ENCODE results near the gene PLXNB2.

Gene PLXNB2

GRCh38 chr22:50269970-50270665 is 37.3 kb downstream of the PLXNB2 start, which contains the start of gene MAPK11:
Gene MAPK11, minus strand, starts transcription at chr22:50270380. Its CDS starts 88 bp downstream, at chr22:50270292.
- peak; percentile 32 to 61 for DNase-seq (ENCODE audit: low read depth in 2 of 2)
- TF ChIP-seq CTCF (IDR thresholded peaks at IDR 0.05; ENCODE audit: low read depth, low read length) = no peak
- H3K4me3 ChIP-seq (replicated peaks in 1 of 2; ENCODE audit: low read depth in 2 of 2, low read length in 2 of 2) = peak within 1 kb of the TSS; percentile 47 to 57

GRCh38 chr22:50269573-50269969 is 37.9 kb downstream of the PLXNB2 start:
- DNase-seq (ENCODE audit: low read depth in 2 of 2) = no peak
- peak overlapping the region; percentile 25 to 57 for H3K4me3 ChIP-seq (replicated peaks in 1 of 2; ENCODE audit: low read depth in 2 of 2, low read length in 2 of 2)

GRCh38 chr22:50268655-50269113 is 38.8 kb downstream of the PLXNB2 start:
- no peak for TF ChIP-seq CTCF (IDR thresholded peaks at IDR 0.05; ENCODE audit: low read depth, low read length)
- no peak overlapping the region for H3K4me3 ChIP-seq (replicated peaks in 1 of 2; ENCODE audit: low read depth in 2 of 2, low read length in 2 of 2)
- peak in 1 of 2 donors; percentile 37 for DNase-seq (ENCODE audit: low read depth in 2 of 2)

More at GRCh38 chr22:50269573-50269969, 37.9 kb downstream of the PLXNB2 start:
- no peak for TF ChIP-seq CTCF (IDR thresholded peaks at IDR 0.05; ENCODE audit: low read depth, low read length)

GRCh38 chr22:50267591-50268390 is 39.7 kb downstream of the PLXNB2 start:
- H3K4me3 ChIP-seq (replicated peaks in 1 of 2; ENCODE audit: low read depth in 2 of 2, low read length in 2 of 2) = peak overlapping the region; percentile 31 to 40
- peak; percentile 55 to 69 for DNase-seq (ENCODE audit: low read depth in 2 of 2)
- TF ChIP-seq CTCF (IDR thresholded peaks at IDR 0.05; ENCODE audit: low read depth, low read length) = peak; percentile 26

GRCh38 chr22:50266994-50267393 is 40.5 kb downstream of the PLXNB2 start:
- no peak for TF ChIP-seq CTCF (IDR thresholded peaks at IDR 0.05; ENCODE audit: low read depth, low read length)
- H3K4me3 ChIP-seq (replicated peaks in 1 of 2; ENCODE audit: low read depth in 2 of 2, low read length in 2 of 2) = no peak overlapping the region

GRCh38 chr22:50264946-50265669 is 42.3 kb downstream of the PLXNB2 start:
- no peak overlapping the region for H3K4me3 ChIP-seq (replicated peaks in 1 of 2; ENCODE audit: low read depth in 2 of 2, low read length in 2 of 2)
- DNase-seq (ENCODE audit: low read depth in 2 of 2) = no peak
- TF ChIP-seq CTCF (IDR thresholded peaks at IDR 0.05; ENCODE audit: low read depth, low read length) = no peak

More at GRCh38 chr22:50266994-50267393, 40.5 kb downstream of the PLXNB2 start:
- DNase-seq (ENCODE audit: low read depth in 2 of 2) = no peak

All from cardiac fibroblast (primary cell).